A549 (cell line): ENCODE results near the gene HAUS1. TPM values are rescaled to one million over a fixed set of nuclear protein-coding genes. Genes with fewer than 3 reads are reported as not detected.
"Not testable (repeated sequence)": the region's sequence is repeated elsewhere in the genome, so short reads cannot be mapped to it uniquely, and the experiment has no call there.

Source experiments
- ATAC-seq, 2 experiments: fragments of 200-7000 bp in 1 of 2; fragments of >200 bp in 1 of 2; cut with Nextera tagmentation in 1 of 2; cut with Tn5 transposase in 1 of 2; 3 replicates each; pipeline versions ENCODE4 v1.8.0 to v1.9.1; 2018 to 2020; ENCODE audit warnings: mild to moderate bottlenecking in 1 of 2, moderate library complexity in 1 of 2
- CTCF ChIA-PET: fragments of 300-600 bp; sonication (Branson Sonifier 250); formaldehyde crosslinking; extraction: SDS; loops from one replicate; lab custom pipeline; 2021; ENCODE audit warnings: antibody characterized with exemption, inconsistent platforms; lab: Yijun Ruan, JAX
- POLR2A ChIA-PET: fragments of 350-600 bp; formaldehyde crosslinking; extraction: SDS; loops from one replicate; lab custom pipeline; 2021; ENCODE audit warnings: antibody characterized with exemption, inconsistent platforms; lab: Yijun Ruan, JAX
- DNase-seq, 2 experiments: peaks; one replicate each; pipeline versions ENCODE4 v3.0.0 to v3.0.0-alpha.2; 2011 to 2016; ENCODE audit warnings: low read depth in 1 of 2, low spot score in 1 of 2
- FAIRE-seq: peaks from 2 replicates; lab custom pipeline; 2011; peaks lifted over from hg19 to GRCh38; lab: Jason Lieb, UNC
- H3K27ac ChIP-seq, 2 experiments: fragments of >200 bp; sonication (Bioruptor Twin); formaldehyde crosslinking; 3 replicates each; pipeline ENCODE4 v1.5.1; 2016 to 2017
- H3K4me1 ChIP-seq: fragments of >200 bp; sonication (Bioruptor Twin); formaldehyde crosslinking; 3 replicates; pipeline ENCODE4 v1.6.1; 2016
- H3K4me2 ChIP-seq: fragments of >200 bp; sonication (Bioruptor Twin); formaldehyde crosslinking; 3 replicates; pipeline ENCODE4 v1.6.1; 2016
- H3K4me3 ChIP-seq: fragments of >200 bp; sonication (Bioruptor Twin); formaldehyde crosslinking; 3 replicates; pipeline ENCODE4 v1.5.1; 2016
- H3K9me3 ChIP-seq: fragments of >200 bp; sonication (Bioruptor Twin); formaldehyde crosslinking; 3 replicates; pipeline ENCODE4 v1.6.1; 2016
- CBX8 ChIP-seq: fragments of 200-600 bp; sonication (generic); IDR thresholded peaks from 2 replicates; pipeline ENCODE4 v1.6.1; 2016
- CEBPB ChIP-seq, 2 experiments: fragments of >200 bp in 1 of 2; sonication (Bioruptor Twin) in 1 of 2; formaldehyde crosslinking in 1 of 2; IDR thresholded peaks; 2 replicates each; pipeline ENCODE4 v1.6.1; 2012 to 2016
- EP300 ChIP-seq, 2 experiments: fragments of >200 bp; sonication (Bioruptor Twin); formaldehyde crosslinking; IDR thresholded peaks; 2 replicates in 1 of 2; 3 replicates in 1 of 2; pipeline ENCODE4 v1.6.1; 2016 to 2017
- HDAC2 ChIP-seq: fragments of 200-600 bp; sonication (generic); IDR thresholded peaks from 2 replicates; pipeline ENCODE4 v1.6.1; 2016
- HOXB5 ChIP-seq: fragments of 250-450 bp; sonication (Bioruptor Pico); IDR thresholded peaks from 2 replicates; pipeline ENCODE4 v1.5.0; 2020; ENCODE audit warnings: mild to moderate bottlenecking, moderate library complexity
- JUNB ChIP-seq: fragments of >200 bp; sonication (Bioruptor Twin); formaldehyde crosslinking; IDR thresholded peaks from 2 replicates; pipeline ENCODE4 v1.6.1; 2016
- MAZ ChIP-seq: fragments of 150-350 bp; IDR thresholded peaks from 2 replicates; pipeline ENCODE4 v1.6.1; 2014; ENCODE audit warnings: antibody characterized with exemption, low read depth, low read length, borderline replicate concordance
- NFE2L2 ChIP-seq: fragments of 150-350 bp; conservative IDR thresholded peaks from 2 replicates; pipeline ENCODE4 v1.6.1; 2014; ENCODE audit warnings: low read length
- POLR2AphosphoS2 ChIP-seq: conservative IDR thresholded peaks from 2 replicates; pipeline ENCODE4 v1.6.1; 2012; ENCODE audit warnings: low read length, improper control_type of control experiment, inconsistent platforms
- SMC3 ChIP-seq: fragments of >200 bp; sonication (Bioruptor Twin); formaldehyde crosslinking; IDR thresholded peaks from 3 replicates; pipeline ENCODE4 v1.6.1; 2018; ENCODE audit warnings: inconsistent platforms
- ZFP36 ChIP-seq: fragments of 450-650 bp; IDR thresholded peaks from 2 replicates; pipeline ENCODE4 v1.6.1; 2014; ENCODE audit warnings: borderline replicate concordance; ENCODE audit not compliant: partially characterized antibody
- ZNF302 ChIP-seq: fragments of 250-450 bp; sonication (Bioruptor Pico); IDR thresholded peaks from 2 replicates; pipeline ENCODE4 v1.9.0; 2021; ENCODE audit warnings: inconsistent platforms, mild to moderate bottlenecking, moderate library complexity
- WGBS: methylation state at CpG from one replicate; pipeline ENCODE4 v1.1.6; 2017; ENCODE audit errors: missing lambda C conversion rate; 5-methylcytosine and 5-hydroxymethylcytosine counted together
- polyA plus RNA-seq, 4 experiments: library from polyadenylated mRNA; depleted of rRNA in 3 of 4; stranded (reverse); fragments of >200 nt; fragmentation: RNase III in 1 of 4; extraction: RNeasy Plus Mini Kit Qiagen cat#74134 plus additional on column Dnase treatment in 1 of 4; gene quantifications; 2 replicates in 3 of 4; 3 replicates in 1 of 4; pipeline ENCODE4 v1.2.3, GENCODE V29; 2011 to 2017
- TF ChIP-seq, protein P1 (sequence below): fragments of 450-650 bp; IDR thresholded peaks from 2 replicates; pipeline ENCODE4 v1.6.1; 2014; ENCODE audit warnings: antibody characterized with exemption
- TF ChIP-seq, protein P2 (sequence below): fragments of >200 bp; sonication (Bioruptor Twin); formaldehyde crosslinking; IDR thresholded peaks from 2 replicates; pipeline ENCODE4 v1.6.1; 2016
- TF ChIP-seq, protein P3 (sequence below): fragments of 250-450 bp; sonication (Bioruptor Pico); IDR thresholded peaks from 2 replicates; pipeline ENCODE4 v1.5.0; 2021; ENCODE audit warnings: mild to moderate bottlenecking, moderate library complexity, borderline replicate concordance

HAUS1 gene
- polyA plus RNA-seq, 2 of the 4 experiments (the other 2 are of a cell fraction), result 58.6 to 59.7 TPM

DNA sequence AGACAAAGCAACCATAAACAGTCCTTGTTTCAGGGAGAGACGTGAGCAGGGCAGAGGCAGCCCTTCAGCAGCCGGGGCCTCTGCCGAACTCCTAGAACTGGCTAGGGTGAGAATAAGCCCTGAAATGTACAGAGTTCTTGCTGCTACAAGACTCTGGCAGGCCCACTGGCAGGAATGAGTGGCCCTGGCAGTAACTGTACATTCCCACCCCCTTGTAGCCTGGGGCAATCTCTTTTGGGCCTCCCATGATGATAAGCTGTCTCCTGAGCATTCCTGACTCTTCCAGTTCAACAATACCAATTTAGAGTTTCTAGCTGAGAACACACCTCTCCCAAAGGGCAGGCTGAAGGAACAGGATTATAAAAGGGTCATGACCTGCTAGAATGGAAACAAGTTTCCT, 54.3 kb downstream of the HAUS1 start:
- H3K4me1 ChIP-seq, result peaks cover 51% of the 10 kb centered on the region
- CTCF ChIA-PET, result interaction anchor here (1.6 to 4.0 kb wide), 5 partner anchors 8 to 23 kb away, joined by 3 to 28 read pairs (median 9); a partner anchor contains a TSS
- no peak overlapping the region for H3K4me2 ChIP-seq
- no peak for TF ChIP-seq SMC3
- TF ChIP-seq, protein P1, sequence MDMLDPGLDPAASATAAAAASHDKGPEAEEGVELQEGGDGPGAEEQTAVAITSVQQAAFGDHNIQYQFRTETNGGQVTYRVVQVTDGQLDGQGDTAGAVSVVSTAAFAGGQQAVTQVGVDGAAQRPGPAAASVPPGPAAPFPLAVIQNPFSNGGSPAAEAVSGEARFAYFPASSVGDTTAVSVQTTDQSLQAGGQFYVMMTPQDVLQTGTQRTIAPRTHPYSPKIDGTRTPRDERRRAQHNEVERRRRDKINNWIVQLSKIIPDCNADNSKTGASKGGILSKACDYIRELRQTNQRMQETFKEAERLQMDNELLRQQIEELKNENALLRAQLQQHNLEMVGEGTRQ, result no peak
- no peak for TF ChIP-seq CBX8
- TF ChIP-seq ZNF302 (CRISPR knock-in tag), result no peak
- TF ChIP-seq, all 56 proteins: peak for 0
- Histone ChIP-seq H3K4me3 (no peak overlapping the region), H3K27ac (peak overlapping the region in 1 of 2 experiments; percentile 45; a peak in 2 of 6 replicates), H3K9me3 (no peaks in the 10 kb centered on the region)
- DNase-seq, result no peak
- 91% methylated on average over 3 of the region's 3 CpGs for WGBS
- FAIRE-seq, result no peak
- POLR2A ChIA-PET, result interaction anchor here (2.2 kb wide), 1 partner anchor 15 kb away, joined by 5 read pairs; a partner anchor contains a TSS
- no peak; a peak in 1 of 6 replicates for ATAC-seq

DNA sequence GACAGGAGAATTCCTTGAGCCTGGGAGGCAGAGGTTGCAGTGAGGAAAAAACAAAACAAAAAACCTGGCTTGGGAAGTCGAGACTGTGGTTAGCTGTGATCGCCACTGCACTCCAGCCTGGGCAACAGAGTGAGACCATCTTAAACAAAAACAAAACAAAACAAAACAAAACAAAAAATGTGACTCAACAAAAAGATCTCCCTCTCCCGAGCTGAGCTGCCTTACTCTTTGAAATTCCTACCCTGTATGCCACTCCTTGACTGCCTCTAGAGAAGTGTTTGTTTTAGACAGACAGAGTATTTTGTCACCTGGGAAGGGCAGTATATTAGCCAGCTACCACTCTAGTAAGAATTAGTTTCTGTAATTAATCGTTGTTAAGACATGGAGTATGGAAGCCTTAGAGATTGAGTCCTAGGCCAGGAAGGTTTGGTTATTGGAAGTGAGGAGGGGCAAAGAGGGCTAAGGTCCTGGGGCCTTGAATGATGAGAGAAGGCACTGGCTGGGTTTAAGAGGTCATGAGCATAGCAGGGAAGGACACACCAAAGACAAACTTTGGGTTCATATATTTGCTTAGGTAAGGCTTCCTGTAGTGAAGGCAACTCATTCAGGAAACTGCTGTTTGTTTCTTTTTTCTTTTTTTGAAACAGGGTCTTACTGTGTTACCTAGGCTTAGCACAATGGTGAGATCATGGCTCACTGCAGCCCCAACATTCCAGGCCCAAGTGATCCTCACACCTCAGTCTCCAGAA, 56.0 kb downstream of the HAUS1 start:
- ChIA-PET POLR2A (interaction anchor here (2.2 kb wide), 1 partner anchor 13 kb away, joined by 5 read pairs; a partner anchor contains a TSS), CTCF (interaction anchor here (2.4 to 4.0 kb wide), 3 partner anchors 11 to 13 kb away, joined by 9 to 28 read pairs (median 23); a partner anchor contains a TSS)
- no peak overlapping the region for H3K4me3 ChIP-seq
- H3K4me1 ChIP-seq, result peaks cover 39% of the 10 kb centered on the region
- TF ChIP-seq HDAC2 (no peak), POLR2AphosphoS2 (no peak), JUNB (no peak), SMC3 (no peak), NFE2L2 (no peak)
- TF ChIP-seq, protein P1, result no peak
- H3K9me3 ChIP-seq, result no peaks in the 10 kb centered on the region
- WGBS, result 44% methylated on average over 4 of the region's 4 CpGs
- peak overlapping the region in 1 of 2 experiments; percentile 34; a peak in 3 of 6 replicates for H3K27ac ChIP-seq
- peak in 1 of 2 experiments; percentile 36 for DNase-seq
- FAIRE-seq, result no peak
- peak; percentile 22 to 55; a peak in 3 of 6 replicates for ATAC-seq
- peak overlapping the region; percentile 19; the same call in 1 of the 3 replicates for H3K4me2 ChIP-seq

DNA sequence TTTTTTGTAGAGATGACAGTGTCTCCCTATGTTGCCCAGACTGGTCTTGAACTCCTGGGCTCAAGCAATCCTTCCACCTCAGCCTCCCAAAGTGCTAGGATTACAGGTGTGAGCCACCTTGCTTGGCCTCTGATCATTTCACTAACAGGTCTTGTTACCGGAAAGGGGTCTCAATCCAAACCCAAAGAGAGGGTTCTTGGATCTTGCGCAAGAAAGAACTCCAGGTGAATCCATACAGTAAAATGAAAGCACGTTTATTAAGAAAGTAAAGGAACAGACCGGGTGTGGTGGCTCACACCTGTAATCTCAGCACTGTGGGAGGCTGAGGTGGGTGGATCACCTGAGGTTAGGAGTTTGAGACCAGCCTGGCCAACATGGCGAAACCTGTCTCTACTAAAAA, 56.7 kb downstream of the HAUS1 start:
- not testable (repeated sequence) for H3K9me3 ChIP-seq, FAIRE-seq, H3K4me3 ChIP-seq, H3K4me2 ChIP-seq, DNase-seq, ATAC-seq
- Histone ChIP-seq H3K4me1 (peaks cover 33% of the 10 kb centered on the region), H3K27ac (peak overlapping the region in 1 of 2 experiments; percentile 34; a peak in 2 of 6 replicates)
- POLR2A ChIA-PET, result interaction anchor here (2.2 kb wide), 1 partner anchor 13 kb away, joined by 5 read pairs; a partner anchor contains a TSS
- 82% methylated on average over 5 of the region's 5 CpGs for WGBS
- CTCF ChIA-PET, result interaction anchor here (1.8 to 2.4 kb wide), 3 partner anchors 9 to 498 kb away, joined by 4 to 23 read pairs (median 7); a partner anchor contains a TSS
- TF ChIP-seq CEBPB (IDR thresholded peaks at IDR 0.05), result 0 out of 4 replicates have a peak, but pooled peaks of 1 of the 2 experiments have one; percentile 9

DNA sequence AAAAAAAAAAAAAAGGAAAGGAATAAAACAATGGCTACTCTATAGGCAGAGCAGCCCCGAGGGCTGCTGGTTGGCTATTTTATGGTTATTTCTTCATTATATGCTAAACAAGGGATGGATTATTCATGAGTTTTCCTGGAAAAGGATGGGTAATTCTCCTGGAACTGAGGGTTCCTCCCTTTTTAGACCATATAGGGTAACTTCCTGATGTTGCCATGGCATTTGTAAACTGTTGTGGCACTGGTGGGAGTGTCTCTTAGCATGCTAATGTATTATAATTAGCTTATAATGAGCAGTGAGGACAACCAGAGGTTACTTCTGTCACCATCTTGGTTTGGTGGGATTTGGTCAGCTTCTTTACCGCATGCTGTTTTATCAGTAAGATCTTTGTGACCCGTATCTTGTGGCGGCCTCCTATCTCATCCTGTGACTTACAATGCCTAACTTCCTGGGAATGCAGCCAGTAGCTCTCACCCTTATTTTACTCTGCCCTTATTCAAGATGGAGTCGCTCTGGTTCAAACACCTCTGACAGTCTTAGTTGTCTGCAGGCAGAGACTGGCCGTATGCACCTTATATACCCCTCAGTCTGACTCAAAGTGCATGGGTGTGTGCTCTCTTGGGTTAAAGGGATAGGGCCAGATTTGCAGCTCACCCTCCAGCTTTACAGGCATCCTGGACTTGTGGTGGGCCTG, 57.7 kb downstream of the HAUS1 start:
- WGBS, result 84% methylated on average over 6 of the region's 6 CpGs
- Histone ChIP-seq H3K4me1 (peaks cover 22% of the 10 kb centered on the region), H3K4me3 (no peak overlapping the region), H3K9me3 (no peaks in the 10 kb centered on the region), H3K4me2 (no peak overlapping the region), H3K27ac (no peak overlapping the region)
- no peak for TF ChIP-seq EP300 (IDR thresholded peaks at IDR 0.05)
- TF ChIP-seq, protein P2, sequence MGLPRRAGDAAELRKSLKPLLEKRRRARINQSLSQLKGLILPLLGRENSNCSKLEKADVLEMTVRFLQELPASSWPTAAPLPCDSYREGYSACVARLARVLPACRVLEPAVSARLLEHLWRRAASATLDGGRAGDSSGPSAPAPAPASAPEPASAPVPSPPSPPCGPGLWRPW, result no peak
- TF ChIP-seq MAZ, result no peak
- no peak for TF ChIP-seq SMC3
- no peak for TF ChIP-seq HOXB5 (CRISPR knock-in tag)
- TF ChIP-seq ZFP36, result no peak
- no peak for TF ChIP-seq HDAC2
- TF ChIP-seq, protein P3, sequence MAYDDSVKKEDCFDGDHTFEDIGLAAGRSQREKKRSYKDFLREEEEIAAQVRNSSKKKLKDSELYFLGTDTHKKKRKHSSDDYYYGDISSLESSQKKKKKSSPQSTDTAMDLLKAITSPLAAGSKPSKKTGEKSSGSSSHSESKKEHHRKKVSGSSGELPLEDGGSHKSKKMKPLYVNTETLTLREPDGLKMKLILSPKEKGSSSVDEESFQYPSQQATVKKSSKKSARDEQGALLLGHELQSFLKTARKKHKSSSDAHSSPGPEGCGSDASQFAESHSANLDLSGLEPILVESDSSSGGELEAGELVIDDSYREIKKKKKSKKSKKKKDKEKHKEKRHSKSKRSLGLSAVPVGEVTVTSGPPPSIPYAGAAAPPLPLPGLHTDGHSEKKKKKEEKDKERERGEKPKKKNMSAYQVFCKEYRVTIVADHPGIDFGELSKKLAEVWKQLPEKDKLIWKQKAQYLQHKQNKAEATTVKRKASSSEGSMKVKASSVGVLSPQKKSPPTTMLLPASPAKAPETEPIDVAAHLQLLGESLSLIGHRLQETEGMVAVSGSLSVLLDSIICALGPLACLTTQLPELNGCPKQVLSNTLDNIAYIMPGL (CRISPR knock-in tag), result no peak
- CTCF ChIA-PET, result interaction anchor here (1.8 to 2.4 kb wide), 3 partner anchors 10 to 497 kb away, joined by 4 to 23 read pairs (median 7); a partner anchor contains a TSS
- no peak for FAIRE-seq
- ATAC-seq, result no peak
- no peak for DNase-seq
- POLR2A ChIA-PET, result interaction anchor here (2.0 kb wide), 1 partner anchor 11 kb away, joined by 6 read pairs; a partner anchor contains a TSS
